Smooth muscle cell of trachea (primary cell): ENCODE data around the gene ETV3. TPM values are rescaled to one million over a fixed set of nuclear protein-coding genes. Genes with fewer than 3 reads are reported as not detected.

Source experiments
- total RNA-seq: library from RNA; depleted of rRNA; stranded (reverse); fragments of >200 nt; gene quantifications from 2 replicates; pipeline ENCODE4 v1.2.1, GENCODE V29; 2014

ETV3 gene
- 12.7 and 13.7 TPM in 2 replicates for total RNA-seq

DNA sequence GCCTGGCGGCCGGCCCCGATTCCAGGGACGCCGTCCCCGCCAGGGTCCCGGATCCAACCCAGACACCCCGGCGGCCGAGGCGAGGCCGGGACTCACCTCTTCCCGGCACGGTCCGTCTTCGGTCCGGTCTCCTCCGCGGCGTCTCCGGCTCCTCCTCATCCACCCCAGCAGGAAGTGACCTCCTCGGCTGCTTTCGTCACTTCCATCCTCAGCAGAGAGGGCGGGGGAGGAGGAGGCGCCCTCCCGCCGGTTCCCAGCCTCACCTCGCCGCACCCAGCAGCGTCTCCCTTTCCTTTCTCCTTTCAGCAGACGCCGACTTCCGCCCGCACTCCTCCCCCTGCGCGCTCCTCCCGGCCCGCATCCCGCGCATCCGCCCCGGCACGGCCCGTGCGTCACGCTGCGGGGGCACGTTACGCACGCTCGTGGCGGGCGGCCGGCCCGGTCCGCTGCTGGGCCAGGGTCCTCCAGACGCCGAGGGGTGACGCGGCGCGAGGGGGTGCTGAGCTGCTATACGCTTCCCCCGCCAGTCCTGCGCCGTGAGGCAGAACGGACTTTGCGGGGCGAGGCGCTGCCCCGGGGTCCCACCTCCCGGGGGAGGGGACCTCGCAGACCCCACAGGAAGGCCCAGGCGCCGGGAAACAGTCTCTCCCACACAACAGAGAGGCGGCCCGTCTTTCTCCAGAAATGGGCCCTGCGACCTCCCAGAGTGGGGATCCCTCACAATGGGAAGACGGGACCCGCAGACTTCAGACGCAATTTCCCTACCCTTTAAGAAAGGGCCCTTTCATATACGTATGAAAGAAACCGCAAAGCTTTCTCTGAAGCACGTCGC is at the start of gene ETV3:
Gene ETV3 (minus strand): TSS at position 176 of the 832 bp plus-strand sequence. CDS start 2,043 bp downstream, outside the sequence.

DNA sequence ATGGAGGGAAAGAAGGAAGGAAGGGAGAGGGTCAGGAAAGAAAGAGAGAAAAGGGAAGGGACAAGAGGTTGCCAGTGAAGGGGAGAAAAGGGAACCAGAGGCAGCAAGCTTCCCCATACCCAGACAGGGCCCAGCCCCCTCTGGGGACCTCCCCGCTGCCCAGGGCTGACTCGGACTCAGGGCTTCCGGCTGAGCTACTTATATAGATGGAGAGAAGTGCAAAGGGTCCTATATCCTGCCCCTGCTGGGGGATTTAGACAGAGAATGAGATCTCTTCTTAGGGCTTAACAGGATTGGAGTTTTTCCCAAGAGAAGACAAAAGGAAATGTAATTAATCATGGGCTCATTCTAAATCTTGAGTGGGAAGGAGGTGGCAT is 38.6 kb downstream of the ETV3 start, which contains the start of gene ETV3L:
Gene ETV3L (minus strand): TSS at position 176 of the 377 bp plus-strand sequence. CDS start 285 bp downstream, outside the sequence.

Other genes with a start within 250 kb of the ETV3 start
- 5.6 and 7.4 TPM in 2 replicates for gene PEAR1, start 244.7 kb downstream of the ETV3 start, total RNA-seq
- not detected in 2 replicates for gene LRRC71, start 217.8 kb downstream of the ETV3 start, total RNA-seq
- 22.4 and 37.4 TPM in 2 replicates for gene ARHGEF11, start 92.7 kb downstream of the ETV3 start, total RNA-seq
- gene ETV3L, start 38.6 kb downstream of the ETV3 start, total RNA-seq, result not detected in 2 replicates